Testis (tissue), 3 donors: Measurements from ENCODE around the gene SIM1. TPM values are rescaled to one million over a fixed set of nuclear protein-coding genes. Genes with fewer than 3 reads are reported as not detected.

ENCODE experiments used
- DNase-seq: peaks from one replicate; pipeline ENCODE4 v3.0.0-alpha.2; 2019
- H3K27ac ChIP-seq, 2 donors: fragments of 200-600 bp; sonication (generic); one replicate each; pipeline ENCODE4 v1.5.1; 2019
- H3K27me3 ChIP-seq: fragments of 200-600 bp; sonication (generic); one replicate; pipeline ENCODE4 v1.5.1; 2019
- H3K36me3 ChIP-seq: fragments of 200-600 bp; sonication (generic); one replicate; pipeline ENCODE4 v1.5.1; 2017; ENCODE audit warnings: low read depth; ENCODE audit errors: missing control alignments
- H3K4me1 ChIP-seq: fragments of 200-600 bp; sonication (generic); one replicate; pipeline ENCODE4 v1.5.1; 2019
- H3K4me3 ChIP-seq, 2 donors: fragments of 200-600 bp; sonication (generic); one replicate each; pipeline ENCODE4 v1.5.1; 2017 to 2019
- H3K9me3 ChIP-seq: fragments of 200-600 bp; sonication (generic); one replicate; pipeline ENCODE4 v1.5.1; 2017
- CTCF ChIP-seq, 3 experiments: fragments of 450-650 bp in 2 of 3; fragments of 200-600 bp in 1 of 3; sonication (generic) in 1 of 3; IDR thresholded peaks; one replicate each; pipeline ENCODE4 v1.5.1; 2016 to 2019; ENCODE audit warnings: antibody characterized with exemption in 3 of 3, mild to moderate bottlenecking in 2 of 3, moderate library complexity in 1 of 3
- POLR2A ChIP-seq: fragments of 450-650 bp; IDR thresholded peaks from one replicate; pipeline ENCODE4 v1.6.1; 2017; ENCODE audit warnings: antibody characterized with exemption, mild to moderate bottlenecking, moderate library complexity
- WGBS, 2 donors: methylation state at CpG; one replicate each; pipeline ENCODE4 v1.1.5; 2018; 5-methylcytosine and 5-hydroxymethylcytosine counted together
- intact Hi-C: fragments of 100-400 bp; cut with DNase I; formaldehyde crosslinking; loops from one replicate; pipeline ENCODE4 v1.15.1; 2023; ENCODE audit warnings: low total_unique reads
- polyA plus RNA-seq: library from polyadenylated mRNA; stranded (reverse); fragments of 350-450 nt; fragmentation: Illumina TruSeq; extraction: RNeasy Lipid Tissue Mini Kit (QIAGEN cat#74804); gene quantifications from one replicate; pipeline ENCODE4 v1.2.3, GENCODE V29; 2014; ENCODE audit warnings: low read depth, low replicate concordance; ENCODE audit not compliant: insufficient read depth
- total RNA-seq, 2 donors: library from RNA; depleted of rRNA; stranded (reverse); fragments of >200 nt; gene quantifications; one replicate each; pipeline ENCODE4 v1.2.3, GENCODE V29; 2016

SIM1 gene
- total and polyA plus RNA-seq, 3 donors from 2014 or later = 0.43 to 1.5 (median 0.88) TPM

GRCh38 chr6:100470422-100471120 is 5.8 kb upstream of the SIM1 start:
- peaks cover 6% of the 10 kb centered on the region for H3K27me3 ChIP-seq
- no peaks in the 10 kb centered on the region for H3K36me3 ChIP-seq
- H3K9me3 ChIP-seq = no peaks in the 10 kb centered on the region
- no peak overlapping the region for H3K4me3 ChIP-seq
- DNase-seq = no peak
- TF ChIP-seq POLR2A = no peak
- TF ChIP-seq CTCF (IDR thresholded peaks at IDR 0.05) = no peak
- H3K4me1 ChIP-seq = no peaks in the 10 kb centered on the region
- H3K27ac ChIP-seq = no peak overlapping the region
- WGBS, 2 donors = 72 to 78% methylated on average over 5 of the region's 5 CpGs
- intact Hi-C loops = no loop called here

- 15 to 17% methylated on average over 29 to 33 of the region's 44 CpGs for WGBS, 2 donors
- no peaks in the 10 kb centered on the region for H3K4me1 ChIP-seq
- peak overlapping the region in 1 of 2 donors; percentile 26 for H3K4me3 ChIP-seq
- peaks cover 6% of the 10 kb centered on the region for H3K27me3 ChIP-seq
- intact Hi-C loops = no loop called here
- H3K36me3 ChIP-seq = no peaks in the 10 kb centered on the region
- no peak for DNase-seq
- TF ChIP-seq CTCF (IDR thresholded peaks at IDR 0.05) = no peak
- no peak for TF ChIP-seq POLR2A
- no peak overlapping the region for H3K27ac ChIP-seq
- no peaks in the 10 kb centered on the region for H3K9me3 ChIP-seq
Measured at GRCh38 chr6:100469101-100469859, 4.6 kb upstream of the SIM1 start.

GRCh38 chr6:100468016-100468622 is 3.4 kb upstream of the SIM1 start:
- no peaks in the 10 kb centered on the region for H3K9me3 ChIP-seq
- WGBS, 2 donors = 19 to 24% methylated on average over 6 of the region's 6 CpGs
- peaks cover 6% of the 10 kb centered on the region for H3K27me3 ChIP-seq
- H3K4me1 ChIP-seq = no peaks in the 10 kb centered on the region
- no peak for DNase-seq
- H3K27ac ChIP-seq = no peak overlapping the region
- no peak overlapping the region for H3K4me3 ChIP-seq
- no peaks in the 10 kb centered on the region for H3K36me3 ChIP-seq
- no peak for TF ChIP-seq CTCF (IDR thresholded peaks at IDR 0.05)
- no peak for TF ChIP-seq POLR2A
- intact Hi-C loops = no loop called here

- H3K4me1 ChIP-seq = no peaks in the 10 kb centered on the region
- 6% methylated on average over 42 to 49 of the region's 49 CpGs for WGBS, 2 donors
- H3K9me3 ChIP-seq = no peaks in the 10 kb centered on the region
- no peak overlapping the region for H3K27ac ChIP-seq
- H3K4me3 ChIP-seq = no peak overlapping the region
- H3K27me3 ChIP-seq = peaks cover 6% of the 10 kb centered on the region
- intact Hi-C loops = no loop called here
- no peaks in the 10 kb centered on the region for H3K36me3 ChIP-seq
- TF ChIP-seq CTCF (IDR thresholded peaks at IDR 0.05) (no peak), POLR2A (no peak)
- no peak for DNase-seq
Measured at GRCh38 chr6:100467129-100468015, 2.7 kb upstream of the SIM1 start.
